Calu3 (cell line): ENCODE results near the gene FKBP15. TPM values are rescaled to one million over a fixed set of nuclear protein-coding genes. Genes with fewer than 3 reads are reported as not detected.

Experiments
- BruUV-seq: library from RNA; stranded (reverse); fragments of 400-500 nt; replicated peaks from 2 replicates; lab custom pipeline; 2021; lab: Mats Ljungman, UMichigan
- CTCF ChIA-PET: fragments of 300-600 bp; sonication (Branson Sonifier 250); formaldehyde crosslinking; loops from one replicate; lab custom pipeline; 2022; ENCODE audit warnings: antibody characterized with exemption; lab: Charles Lee
- DNase-seq: peaks from one replicate; pipeline ENCODE4 v3.0.0; 2022
- H3K27ac Mint-ChIP-seq: one replicate; pipeline ENCODE4 v1.8.0; 2022; ENCODE audit warnings: mixed read lengths; ENCODE audit not compliant: unreplicated experiment
- H3K27me3 Mint-ChIP-seq: one replicate; pipeline ENCODE4 v1.8.0; 2022; ENCODE audit warnings: mixed read lengths; ENCODE audit not compliant: unreplicated experiment
- H3K36me3 Mint-ChIP-seq: one replicate; pipeline ENCODE4 v1.8.0; 2022; ENCODE audit warnings: mild to moderate bottlenecking, moderate library complexity, mixed read lengths; ENCODE audit not compliant: insufficient read depth, unreplicated experiment
- H3K4me1 Mint-ChIP-seq: one replicate; pipeline ENCODE4 v1.8.0; 2022; ENCODE audit warnings: mild to moderate bottlenecking, low read depth, mixed read lengths; ENCODE audit not compliant: unreplicated experiment
- H3K4me3 Mint-ChIP-seq: one replicate; pipeline ENCODE4 v1.8.0; 2022; ENCODE audit warnings: mild to moderate bottlenecking, low read depth, moderate library complexity, mixed read lengths; ENCODE audit not compliant: unreplicated experiment
- H3K9me3 Mint-ChIP-seq: one replicate; pipeline ENCODE4 v1.8.0; 2022; ENCODE audit warnings: low read depth, mixed read lengths; ENCODE audit not compliant: unreplicated experiment
- CTCF ChIP-seq: fragments of 200-600 bp; IDR thresholded peaks from one replicate; pipeline ENCODE4 v1.8.0; 2022; ENCODE audit warnings: antibody characterized with exemption; ENCODE audit not compliant: unreplicated experiment
- intact Hi-C: fragments of 100-400 bp; cut with micrococcal nuclease; formaldehyde crosslinking; loops from one replicate; pipeline ENCODE4 v1.10.0; 2022; ENCODE audit not compliant: unreplicated experiment
- total RNA-seq: library from RNA; stranded (reverse); gene quantifications from 2 replicates; pipeline ENCODE4 v1.2.3, GENCODE V29; 2022

The FKBP15 gene
- total RNA-seq, 1 experiment from 2014 or later = 19.2 TPM

- no peak overlapping the region for H3K4me3 Mint-ChIP-seq
- CTCF ChIA-PET = no interaction called here
- no peak overlapping the region for H3K27ac Mint-ChIP-seq
- no peaks in the 10 kb centered on the region for H3K36me3 Mint-ChIP-seq
- intact Hi-C loops = loop anchor here (10.0 kb wide), 1 partner anchor 63 kb away; no protein-coding TSS in a partner anchor
- H3K9me3 Mint-ChIP-seq = no peaks in the 10 kb centered on the region
- H3K4me1 Mint-ChIP-seq = no peaks in the 10 kb centered on the region
- BruUV-seq = no TSS peak
- H3K27me3 Mint-ChIP-seq = no peaks in the 10 kb centered on the region
- no peak for DNase-seq
- TF ChIP-seq CTCF = no peak
Measured at GRCh38 chr9:113267911-113268566, 47.0 kb upstream of the FKBP15 start.

DNA sequence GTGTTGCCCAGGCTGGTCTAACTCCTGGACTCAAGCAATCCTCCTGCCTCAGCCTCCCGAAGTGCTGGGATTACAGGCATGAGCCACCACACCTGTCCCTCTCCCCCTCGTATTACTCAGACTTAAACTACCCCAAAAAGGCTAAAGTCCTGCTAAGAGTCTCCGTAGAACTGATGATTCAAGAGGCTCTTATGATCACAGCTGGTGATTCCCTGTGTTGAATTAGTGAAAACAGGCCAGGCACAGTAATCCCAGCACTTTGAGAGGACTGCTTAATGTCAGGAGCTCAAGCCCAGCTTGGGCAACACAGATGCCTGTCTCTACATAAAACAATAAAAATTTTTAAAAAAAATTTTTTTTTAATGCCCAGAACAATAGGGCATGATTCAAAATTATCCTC lies 45.1 kb upstream of the FKBP15 start:
- DNase-seq = no peak
- no TSS peak for BruUV-seq
- no peaks in the 10 kb centered on the region for H3K36me3 Mint-ChIP-seq
- no peaks in the 10 kb centered on the region for H3K4me1 Mint-ChIP-seq
- no peak overlapping the region for H3K27ac Mint-ChIP-seq
- H3K9me3 Mint-ChIP-seq = no peaks in the 10 kb centered on the region
- no peak for TF ChIP-seq CTCF
- no peak overlapping the region for H3K4me3 Mint-ChIP-seq
- CTCF ChIA-PET = no interaction called here
- H3K27me3 Mint-ChIP-seq = no peaks in the 10 kb centered on the region
- intact Hi-C loops = loop anchor here (10.0 kb wide), 1 partner anchor 61 kb away; no protein-coding TSS in a partner anchor

DNA sequence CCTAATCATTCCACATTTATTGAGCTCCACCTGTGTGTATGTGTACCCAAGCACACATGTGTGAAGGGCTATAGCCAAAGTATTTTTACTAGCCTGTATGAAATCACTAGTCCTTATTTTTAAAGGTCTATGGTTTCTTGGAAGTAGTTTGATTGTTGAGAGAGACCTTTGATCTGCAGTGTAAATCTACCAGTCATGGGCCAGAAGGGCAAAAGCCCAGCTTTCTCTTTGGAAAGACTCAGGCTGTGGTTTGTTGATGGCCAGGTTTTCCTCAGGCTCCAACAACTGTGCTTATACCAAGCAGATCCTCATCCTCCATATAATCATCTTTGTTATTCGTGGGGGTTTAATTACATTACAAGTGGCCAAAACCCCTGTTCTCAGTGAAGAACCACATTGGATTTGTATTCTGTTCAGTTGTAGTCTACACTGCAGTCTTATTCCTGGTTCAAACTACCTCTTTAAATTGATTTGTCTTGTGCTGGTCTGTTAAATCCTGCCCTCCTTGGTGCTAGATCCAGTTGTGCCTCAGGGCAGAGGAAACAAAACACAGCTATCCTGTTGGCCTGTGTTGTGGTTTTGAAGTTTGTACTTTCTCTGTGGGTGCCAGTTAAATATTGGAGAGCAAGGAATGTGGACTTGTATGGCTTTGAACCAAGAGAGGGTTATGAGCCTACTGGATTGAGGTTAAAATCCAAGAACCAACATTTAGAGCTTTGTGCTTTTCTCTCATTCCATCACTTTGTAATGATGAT lies 41.0 kb upstream of the FKBP15 start:
- no peak for DNase-seq
- no peak overlapping the region for H3K4me3 Mint-ChIP-seq
- TF ChIP-seq CTCF = no peak
- intact Hi-C loops = loop anchor here (10.0 kb wide), 1 partner anchor 57 kb away; no protein-coding TSS in a partner anchor
- BruUV-seq = no TSS peak
- H3K4me1 Mint-ChIP-seq = no peaks in the 10 kb centered on the region
- H3K27me3 Mint-ChIP-seq = no peaks in the 10 kb centered on the region
- CTCF ChIA-PET = no interaction called here
- no peaks in the 10 kb centered on the region for H3K9me3 Mint-ChIP-seq
- no peak overlapping the region for H3K27ac Mint-ChIP-seq
- H3K36me3 Mint-ChIP-seq = no peaks in the 10 kb centered on the region

GRCh38 chr9:113258282-113258681 lies 37.2 kb upstream of the FKBP15 start:
- no TSS peak for BruUV-seq
- no peaks in the 10 kb centered on the region for H3K27me3 Mint-ChIP-seq
- DNase-seq = no peak
- no peak overlapping the region for H3K4me3 Mint-ChIP-seq
- intact Hi-C loops = no loop called here
- H3K36me3 Mint-ChIP-seq = no peaks in the 10 kb centered on the region
- H3K4me1 Mint-ChIP-seq = no peaks in the 10 kb centered on the region
- no peak overlapping the region for H3K27ac Mint-ChIP-seq
- CTCF ChIA-PET = no interaction called here
- TF ChIP-seq CTCF = no peak
- no peaks in the 10 kb centered on the region for H3K9me3 Mint-ChIP-seq
